Thyroid gland (tissue), 4 donors: ENCODE data around the gene GALNT18.

Source experiments
- POLR2A ChIP-seq, 2 donors: fragments of 450-650 bp; IDR thresholded peaks; one replicate each; pipeline ENCODE4 v1.6.1; 2017; ENCODE audit warnings: antibody characterized with exemption in 2 of 2, mild to moderate bottlenecking in 2 of 2, moderate library complexity in 1 of 2
- TF ChIP-seq, protein P1 (sequence below), 6 experiments: fragments of 200-600 bp in 3 of 6; fragments of 450-650 bp in 3 of 6; sonication (generic) in 3 of 6; IDR thresholded peaks; one replicate each; pipeline ENCODE4 v1.5.1; 2016 to 2019; ENCODE audit warnings: antibody characterized with exemption in 6 of 6, mild to moderate bottlenecking in 2 of 6, inconsistent platforms in 1 of 6, moderate library complexity in 1 of 6

DNA sequence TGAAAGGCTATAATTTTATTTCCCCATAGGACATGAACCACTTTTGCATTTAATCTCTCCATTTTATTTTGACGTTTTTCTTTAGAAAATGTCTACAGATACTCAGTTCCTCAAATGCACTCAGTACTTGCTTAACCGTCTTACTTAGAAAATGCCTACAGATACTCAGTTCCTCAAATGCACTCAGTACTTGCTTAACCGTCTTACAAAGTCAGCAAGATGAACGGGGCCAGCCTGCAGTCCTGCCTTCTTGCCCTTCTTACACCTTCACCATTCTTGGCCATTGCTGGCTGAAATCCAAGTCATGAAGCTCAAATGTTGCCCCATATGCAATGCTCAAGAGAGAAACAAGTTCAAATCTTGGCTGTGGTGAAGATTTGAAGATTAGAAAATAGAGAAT is 302.8 kb downstream of the GALNT18 start:
- TF ChIP-seq, protein P1, sequence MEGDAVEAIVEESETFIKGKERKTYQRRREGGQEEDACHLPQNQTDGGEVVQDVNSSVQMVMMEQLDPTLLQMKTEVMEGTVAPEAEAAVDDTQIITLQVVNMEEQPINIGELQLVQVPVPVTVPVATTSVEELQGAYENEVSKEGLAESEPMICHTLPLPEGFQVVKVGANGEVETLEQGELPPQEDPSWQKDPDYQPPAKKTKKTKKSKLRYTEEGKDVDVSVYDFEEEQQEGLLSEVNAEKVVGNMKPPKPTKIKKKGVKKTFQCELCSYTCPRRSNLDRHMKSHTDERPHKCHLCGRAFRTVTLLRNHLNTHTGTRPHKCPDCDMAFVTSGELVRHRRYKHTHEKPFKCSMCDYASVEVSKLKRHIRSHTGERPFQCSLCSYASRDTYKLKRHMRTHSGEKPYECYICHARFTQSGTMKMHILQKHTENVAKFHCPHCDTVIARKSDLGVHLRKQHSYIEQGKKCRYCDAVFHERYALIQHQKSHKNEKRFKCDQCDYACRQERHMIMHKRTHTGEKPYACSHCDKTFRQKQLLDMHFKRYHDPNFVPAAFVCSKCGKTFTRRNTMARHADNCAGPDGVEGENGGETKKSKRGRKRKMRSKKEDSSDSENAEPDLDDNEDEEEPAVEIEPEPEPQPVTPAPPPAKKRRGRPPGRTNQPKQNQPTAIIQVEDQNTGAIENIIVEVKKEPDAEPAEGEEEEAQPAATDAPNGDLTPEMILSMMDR (IDR thresholded peaks at IDR 0.05) = no peak
- no peak for TF ChIP-seq POLR2A (IDR thresholded peaks at IDR 0.05)
